A673 (cell line): Measurements from ENCODE around the gene CEP112. TPM values are rescaled to one million over a fixed set of nuclear protein-coding genes. Genes with fewer than 3 reads are reported as not detected.

ENCODE experiments used
- BruUV-seq: library from RNA; stranded (reverse); fragments of 400-500 nt; replicated peaks from 2 replicates; lab custom pipeline; 2021; lab: Mats Ljungman, UMichigan
- CTCF ChIA-PET: fragments of 300-600 bp; sonication (Branson Sonifier 250); formaldehyde crosslinking; loops from one replicate; lab custom pipeline; 2022; ENCODE audit warnings: antibody characterized with exemption; lab: Charles Lee
- POLR2A ChIA-PET: fragments of 300-600 bp; sonication (Branson Sonifier 250); formaldehyde crosslinking; loops from one replicate; lab custom pipeline; 2022; ENCODE audit warnings: antibody characterized with exemption; ENCODE audit not compliant: low non-redundant PET; lab: Charles Lee
- DNase-seq: peaks from one replicate; pipeline ENCODE4 v3.0.0-alpha.2; 2015; ENCODE audit warnings: low spot score
- H3K27ac ChIP-seq: fragments of 200-600 bp; sonication (generic); 2 replicates; pipeline ENCODE4 v1.5.1; 2016; ENCODE audit warnings: mixed run types, low read depth, mild to moderate bottlenecking, mixed read lengths, antibody characterized with exemption, low read length; ENCODE audit not compliant: poor library complexity, severe bottlenecking
- H3K27me3 ChIP-seq: fragments of 200-600 bp; sonication (generic); replicated peaks from 2 replicates; pipeline ENCODE4 v1.6.1; 2017; ENCODE audit warnings: mixed run types, low read depth, mild to moderate bottlenecking, mixed read lengths, antibody characterized with exemption, low read length; ENCODE audit not compliant: insufficient read depth, poor library complexity
- H3K36me3 ChIP-seq: fragments of 200-600 bp; sonication (generic); 2 replicates; pipeline ENCODE4 v1.6.1; 2016; ENCODE audit warnings: mixed run types, mild to moderate bottlenecking, mixed read lengths, antibody characterized with exemption, low read length; ENCODE audit not compliant: insufficient read depth, poor library complexity, severe bottlenecking
- H3K4me1 ChIP-seq: fragments of 200-600 bp; sonication (generic); 2 replicates; pipeline ENCODE4 v1.6.1; 2017; ENCODE audit warnings: mixed run types, mild to moderate bottlenecking, mixed read lengths, antibody characterized with exemption, low read length; ENCODE audit not compliant: insufficient read depth, poor library complexity, severe bottlenecking
- H3K4me3 ChIP-seq: fragments of 200-600 bp; sonication (generic); 2 replicates; pipeline ENCODE4 v1.5.1; 2016; ENCODE audit warnings: low read depth, mixed run types, mild to moderate bottlenecking, mixed read lengths, low read length; ENCODE audit not compliant: poor library complexity, severe bottlenecking
- H3K9me3 ChIP-seq: fragments of 200-600 bp; sonication (generic); 2 replicates; pipeline ENCODE4 v1.6.1; 2016; ENCODE audit warnings: mixed run types, low read depth, mild to moderate bottlenecking, mixed read lengths, antibody characterized with exemption, low read length; ENCODE audit not compliant: poor library complexity, severe bottlenecking
- CTCF ChIP-seq: fragments of 300-800, 200-600 bp; sonication (generic); conservative IDR thresholded peaks from 2 replicates; pipeline ENCODE4 v1.5.1; 2017; ENCODE audit warnings: low read depth, mild to moderate bottlenecking, antibody characterized with exemption, low read length, moderate library complexity, mixed read lengths
- EZH2 ChIP-seq: fragments of 200-600 bp; sonication (generic); IDR thresholded peaks from 2 replicates; pipeline ENCODE4 v1.6.1; 2017; ENCODE audit warnings: borderline replicate concordance, low read depth, mild to moderate bottlenecking, mixed read lengths, antibody characterized with exemption, low read length; ENCODE audit not compliant: poor library complexity, severe bottlenecking
- intact Hi-C: fragments of 100-400 bp; cut with micrococcal nuclease; formaldehyde crosslinking; loops from one replicate; pipeline ENCODE4 v1.10.0; 2022; ENCODE audit not compliant: unreplicated experiment
- total RNA-seq: library from RNA; stranded (reverse); gene quantifications from 2 replicates; pipeline ENCODE4 v1.2.3, GENCODE V29; 2021

The CEP112 gene
- total RNA-seq, 1 experiment from 2014 or later, result 27.2 TPM

GRCh38 chr17:66214884-66215528, 23.1 kb upstream of the CEP112 start:
- ChIA-PET POLR2A (no interaction called here), CTCF (no interaction called here)
- intact Hi-C loops, result no loop called here
- Histone ChIP-seq H3K27me3 (no peaks in the 10 kb centered on the region), H3K36me3 (no peaks in the 10 kb centered on the region), H3K4me1 (no peaks in the 10 kb centered on the region), H3K27ac (no peak overlapping the region), H3K9me3 (no peaks in the 10 kb centered on the region), H3K4me3 (no peak overlapping the region)
- no TSS peak for BruUV-seq
- TF ChIP-seq EZH2 (no peak), CTCF (no peak)
- DNase-seq, result no peak

GRCh38 chr17:66211047-66211810, 19.3 kb upstream of the CEP112 start:
- BruUV-seq, result no TSS peak
- H3K27ac ChIP-seq, result no peak overlapping the region
- TF ChIP-seq EZH2, result no peak
- TF ChIP-seq CTCF, result no peak
- DNase-seq, result no peak
- H3K27me3 ChIP-seq, result no peaks in the 10 kb centered on the region
- H3K36me3 ChIP-seq, result no peaks in the 10 kb centered on the region
- intact Hi-C loops, result no loop called here
- H3K9me3 ChIP-seq, result no peaks in the 10 kb centered on the region
- H3K4me3 ChIP-seq, result no peak overlapping the region
- CTCF ChIA-PET, result no interaction called here
- POLR2A ChIA-PET, result no interaction called here
- H3K4me1 ChIP-seq, result no peaks in the 10 kb centered on the region

- TF ChIP-seq EZH2 (no peak), CTCF (no peak)
- DNase-seq, result no peak
- ChIA-PET POLR2A (no interaction called here), CTCF (no interaction called here)
- no peaks in the 10 kb centered on the region for H3K4me1 ChIP-seq
- no peak overlapping the region for H3K27ac ChIP-seq
- H3K36me3 ChIP-seq, result no peaks in the 10 kb centered on the region
- H3K27me3 ChIP-seq, result no peaks in the 10 kb centered on the region
- no peak overlapping the region for H3K4me3 ChIP-seq
- BruUV-seq, result no TSS peak
- no peaks in the 10 kb centered on the region for H3K9me3 ChIP-seq
- intact Hi-C loops, result no loop called here
Measured at GRCh38 chr17:66210208-66210574, 18.3 kb upstream of the CEP112 start.
